ENCODE data around the gene SS18L1. TPM values are rescaled to one million over a fixed set of nuclear protein-coding genes. Genes with fewer than 3 reads are reported as not detected.

SS18L1 gene
- polyA plus RNA-seq, 1 of the 3 experiments (the other 2 are of a cell fraction) = 10.7 TPM

DNA sequence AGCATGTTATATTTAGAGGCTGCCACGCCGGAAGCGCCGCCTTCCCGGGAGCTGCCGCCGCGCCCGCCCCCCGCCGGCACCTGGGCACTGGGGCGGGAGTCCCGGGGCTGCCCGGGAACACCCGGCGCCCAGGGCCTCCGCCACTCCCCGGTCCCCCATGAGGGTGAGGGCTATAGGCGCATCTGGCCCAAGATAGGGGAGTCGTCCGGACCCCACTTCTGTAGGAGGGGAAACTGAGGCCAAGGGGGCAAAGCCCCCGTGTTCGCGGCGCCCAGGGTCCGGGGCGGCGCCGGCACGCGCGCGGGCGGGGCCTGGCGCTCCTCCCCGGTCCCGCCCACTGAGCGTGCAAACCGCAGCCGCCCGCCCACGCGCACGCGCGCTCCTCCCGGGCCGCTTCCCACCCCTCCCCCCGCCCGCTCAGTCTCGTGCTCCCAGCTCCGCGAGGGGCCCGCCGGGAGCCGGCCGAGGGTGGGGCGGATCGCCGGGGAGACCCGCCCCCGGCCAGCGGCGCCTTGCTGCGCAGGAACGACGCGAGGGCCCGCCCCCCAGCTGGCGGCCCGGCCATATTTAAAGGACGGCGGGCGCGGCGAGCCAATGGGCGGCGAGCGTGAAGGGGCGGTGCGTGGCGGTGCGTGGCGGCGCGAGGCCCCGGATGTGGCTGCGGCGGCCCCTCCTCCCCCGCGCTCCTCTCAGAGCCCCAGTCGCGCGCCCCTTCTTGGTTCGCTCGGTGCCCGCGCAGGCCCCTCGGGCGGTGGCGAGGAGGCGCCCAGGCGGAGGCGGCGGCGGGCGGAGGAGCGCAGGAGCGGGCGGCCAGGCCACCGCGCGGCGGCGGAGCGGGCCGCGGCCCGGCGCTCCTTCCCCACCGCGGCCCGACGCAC lies 21.6 kb upstream of the SS18L1 start, which contains the start of gene LSM14B:
Gene LSM14B (plus strand): TSS at position 700 of the 878 bp plus-strand sequence. CDS start 192 bp downstream, outside the sequence.
- WGBS (ENCODE audit: low lambda C conversion rate) = 0% methylated on average over 4 of the region's 124 CpGs
- CTCF ChIA-PET = interaction anchor here (0.8 to 6.2 kb wide), 7 partner anchors 14 to 111 kb away, joined by 3 to 44 read pairs (median 3); no protein-coding TSS in a partner anchor
- Histone ChIP-seq H3F3A (replicated peaks; ENCODE audit: insufficient read depth) (peaks cover 6% of the 10 kb centered on the region), H3K9ac (peak within 1 kb of the TSS; percentile 74), H3K4me1 (ENCODE audit: control insufficient read depth in 1 of 2, insufficient read depth in 2 of 2, low read depth in 1 of 2, low read length in 1 of 2) (peaks cover 9 to 28% of the 10 kb centered on the region in 2 experiments; a peak in 3 of 4 replicates), H3K27me3 (ENCODE audit: insufficient read depth) (no peaks in the 10 kb centered on the region), H3K4me3 (ENCODE audit: low read depth in 2 of 2, low read length in 1 of 2) (peak within 1 kb of the TSS; percentile 78 to 82), H4K20me1 (ENCODE audit: insufficient read depth) (peaks cover 28% of the 10 kb centered on the region), H3K4me2 (peak within 1 kb of the TSS; percentile 98), H2AFZ (ENCODE audit: low read depth) (peak within 1 kb of the TSS; percentile 96), H3K27ac (ENCODE audit: low read depth in 2 of 2, low read length in 1 of 2) (peak within 1 kb of the TSS; percentile 85 to 87), H3K9me2 (no peaks in the 10 kb centered on the region), H3K9me3 (no peaks in the 10 kb centered on the region), H3K36me3 (replicated peaks in 1 of 2; ENCODE audit: control insufficient read depth in 1 of 2, insufficient read depth in 2 of 2, low read length in 1 of 2) (peaks cover 15 to 21% of the 10 kb centered on the region in 2 experiments), H3K79me2 (ENCODE audit: insufficient read depth) (peaks cover 41% of the 10 kb centered on the region)
- POLR2A ChIA-PET = interaction anchor here (0.6 to 3.8 kb wide), 10 partner anchors 9 to 1128 kb away, joined by 3 to 41 read pairs (median 4); partner anchors contain the start of genes PSMA7, SS18L1 and TAF4
- DNase-seq = peak; percentile 99
- TF ChIP-seq, protein P1, sequence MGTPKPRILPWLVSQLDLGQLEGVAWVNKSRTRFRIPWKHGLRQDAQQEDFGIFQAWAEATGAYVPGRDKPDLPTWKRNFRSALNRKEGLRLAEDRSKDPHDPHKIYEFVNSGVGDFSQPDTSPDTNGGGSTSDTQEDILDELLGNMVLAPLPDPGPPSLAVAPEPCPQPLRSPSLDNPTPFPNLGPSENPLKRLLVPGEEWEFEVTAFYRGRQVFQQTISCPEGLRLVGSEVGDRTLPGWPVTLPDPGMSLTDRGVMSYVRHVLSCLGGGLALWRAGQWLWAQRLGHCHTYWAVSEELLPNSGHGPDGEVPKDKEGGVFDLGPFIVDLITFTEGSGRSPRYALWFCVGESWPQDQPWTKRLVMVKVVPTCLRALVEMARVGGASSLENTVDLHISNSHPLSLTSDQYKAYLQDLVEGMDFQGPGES (IDR thresholded peaks at IDR 0.05; ENCODE audit: low read depth, low read length) = no peak
- 0 out of 2 replicates have a peak, but pooled peaks have one; percentile 23 for TF ChIP-seq MEF2A (IDR thresholded peaks at IDR 0.05; ENCODE audit: borderline replicate concordance, low read depth)
- TF ChIP-seq RXRA (IDR thresholded peaks at IDR 0.05; ENCODE audit: borderline replicate concordance, low read depth) = no peak
- peak; percentile 59; the same call in 1 of the 2 replicates for TF ChIP-seq YY1 (IDR thresholded peaks at IDR 0.05; ENCODE audit: low read depth)
- TF ChIP-seq, protein P2, sequence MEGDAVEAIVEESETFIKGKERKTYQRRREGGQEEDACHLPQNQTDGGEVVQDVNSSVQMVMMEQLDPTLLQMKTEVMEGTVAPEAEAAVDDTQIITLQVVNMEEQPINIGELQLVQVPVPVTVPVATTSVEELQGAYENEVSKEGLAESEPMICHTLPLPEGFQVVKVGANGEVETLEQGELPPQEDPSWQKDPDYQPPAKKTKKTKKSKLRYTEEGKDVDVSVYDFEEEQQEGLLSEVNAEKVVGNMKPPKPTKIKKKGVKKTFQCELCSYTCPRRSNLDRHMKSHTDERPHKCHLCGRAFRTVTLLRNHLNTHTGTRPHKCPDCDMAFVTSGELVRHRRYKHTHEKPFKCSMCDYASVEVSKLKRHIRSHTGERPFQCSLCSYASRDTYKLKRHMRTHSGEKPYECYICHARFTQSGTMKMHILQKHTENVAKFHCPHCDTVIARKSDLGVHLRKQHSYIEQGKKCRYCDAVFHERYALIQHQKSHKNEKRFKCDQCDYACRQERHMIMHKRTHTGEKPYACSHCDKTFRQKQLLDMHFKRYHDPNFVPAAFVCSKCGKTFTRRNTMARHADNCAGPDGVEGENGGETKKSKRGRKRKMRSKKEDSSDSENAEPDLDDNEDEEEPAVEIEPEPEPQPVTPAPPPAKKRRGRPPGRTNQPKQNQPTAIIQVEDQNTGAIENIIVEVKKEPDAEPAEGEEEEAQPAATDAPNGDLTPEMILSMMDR (IDR thresholded peaks at IDR 0.05) = no peak
- TF ChIP-seq EP300 (IDR thresholded peaks at IDR 0.05; ENCODE audit: borderline replicate concordance in 1 of 2, low read depth in 1 of 2, low read length in 1 of 2) = no peak
- no peak for TF ChIP-seq FOXJ3 (CRISPR knock-in tag; IDR thresholded peaks at IDR 0.05)
- no peak for TF ChIP-seq RAD21 (IDR thresholded peaks at IDR 0.05; ENCODE audit: low read length)
- TF ChIP-seq RCOR1 (IDR thresholded peaks at IDR 0.05; ENCODE audit: low read length) = no peak
- peak; percentile 78 for TF ChIP-seq CHD2 (IDR thresholded peaks at IDR 0.05; ENCODE audit: low read length, partially characterized antibody)
- no peak for TF ChIP-seq TEAD4 (IDR thresholded peaks at IDR 0.05; ENCODE audit: borderline replicate concordance, insufficient read depth)
- TF ChIP-seq, protein P3, sequence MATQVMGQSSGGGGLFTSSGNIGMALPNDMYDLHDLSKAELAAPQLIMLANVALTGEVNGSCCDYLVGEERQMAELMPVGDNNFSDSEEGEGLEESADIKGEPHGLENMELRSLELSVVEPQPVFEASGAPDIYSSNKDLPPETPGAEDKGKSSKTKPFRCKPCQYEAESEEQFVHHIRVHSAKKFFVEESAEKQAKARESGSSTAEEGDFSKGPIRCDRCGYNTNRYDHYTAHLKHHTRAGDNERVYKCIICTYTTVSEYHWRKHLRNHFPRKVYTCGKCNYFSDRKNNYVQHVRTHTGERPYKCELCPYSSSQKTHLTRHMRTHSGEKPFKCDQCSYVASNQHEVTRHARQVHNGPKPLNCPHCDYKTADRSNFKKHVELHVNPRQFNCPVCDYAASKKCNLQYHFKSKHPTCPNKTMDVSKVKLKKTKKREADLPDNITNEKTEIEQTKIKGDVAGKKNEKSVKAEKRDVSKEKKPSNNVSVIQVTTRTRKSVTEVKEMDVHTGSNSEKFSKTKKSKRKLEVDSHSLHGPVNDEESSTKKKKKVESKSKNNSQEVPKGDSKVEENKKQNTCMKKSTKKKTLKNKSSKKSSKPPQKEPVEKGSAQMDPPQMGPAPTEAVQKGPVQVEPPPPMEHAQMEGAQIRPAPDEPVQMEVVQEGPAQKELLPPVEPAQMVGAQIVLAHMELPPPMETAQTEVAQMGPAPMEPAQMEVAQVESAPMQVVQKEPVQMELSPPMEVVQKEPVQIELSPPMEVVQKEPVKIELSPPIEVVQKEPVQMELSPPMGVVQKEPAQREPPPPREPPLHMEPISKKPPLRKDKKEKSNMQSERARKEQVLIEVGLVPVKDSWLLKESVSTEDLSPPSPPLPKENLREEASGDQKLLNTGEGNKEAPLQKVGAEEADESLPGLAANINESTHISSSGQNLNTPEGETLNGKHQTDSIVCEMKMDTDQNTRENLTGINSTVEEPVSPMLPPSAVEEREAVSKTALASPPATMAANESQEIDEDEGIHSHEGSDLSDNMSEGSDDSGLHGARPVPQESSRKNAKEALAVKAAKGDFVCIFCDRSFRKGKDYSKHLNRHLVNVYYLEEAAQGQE (IDR thresholded peaks at IDR 0.05; ENCODE audit: low read depth, low read length) = no peak
- no peak for TF ChIP-seq SMC3 (IDR thresholded peaks at IDR 0.05; ENCODE audit: low read depth, low read length)
- TF ChIP-seq GATA2 (CRISPR knock-in tag; IDR thresholded peaks at IDR 0.05) = no peak
- TF ChIP-seq FOXM1 (IDR thresholded peaks at IDR 0.05; ENCODE audit: low read depth) = no peak
- no peak for TF ChIP-seq JUND (IDR thresholded peaks at IDR 0.05)
- TF ChIP-seq GABPA (IDR thresholded peaks at IDR 0.05; ENCODE audit: low read depth) = peak; percentile 33; the same call in 1 of the 2 replicates
- no peak for TF ChIP-seq NFIC (IDR thresholded peaks at IDR 0.05; ENCODE audit: borderline replicate concordance)
- TF ChIP-seq RFX5 (IDR thresholded peaks at IDR 0.05; ENCODE audit: low read length) = no peak
- TF ChIP-seq NRF1 (IDR thresholded peaks at IDR 0.05; ENCODE audit: low read depth, low read length) = peak; percentile 78
- TF ChIP-seq EZH2phosphoT487 (IDR thresholded peaks at IDR 0.05; ENCODE audit: borderline replicate concordance, low read depth) = no peak
- TF ChIP-seq FOSL2 (IDR thresholded peaks at IDR 0.05; ENCODE audit: borderline replicate concordance, low read depth) = no peak
- TF ChIP-seq, protein P4, sequence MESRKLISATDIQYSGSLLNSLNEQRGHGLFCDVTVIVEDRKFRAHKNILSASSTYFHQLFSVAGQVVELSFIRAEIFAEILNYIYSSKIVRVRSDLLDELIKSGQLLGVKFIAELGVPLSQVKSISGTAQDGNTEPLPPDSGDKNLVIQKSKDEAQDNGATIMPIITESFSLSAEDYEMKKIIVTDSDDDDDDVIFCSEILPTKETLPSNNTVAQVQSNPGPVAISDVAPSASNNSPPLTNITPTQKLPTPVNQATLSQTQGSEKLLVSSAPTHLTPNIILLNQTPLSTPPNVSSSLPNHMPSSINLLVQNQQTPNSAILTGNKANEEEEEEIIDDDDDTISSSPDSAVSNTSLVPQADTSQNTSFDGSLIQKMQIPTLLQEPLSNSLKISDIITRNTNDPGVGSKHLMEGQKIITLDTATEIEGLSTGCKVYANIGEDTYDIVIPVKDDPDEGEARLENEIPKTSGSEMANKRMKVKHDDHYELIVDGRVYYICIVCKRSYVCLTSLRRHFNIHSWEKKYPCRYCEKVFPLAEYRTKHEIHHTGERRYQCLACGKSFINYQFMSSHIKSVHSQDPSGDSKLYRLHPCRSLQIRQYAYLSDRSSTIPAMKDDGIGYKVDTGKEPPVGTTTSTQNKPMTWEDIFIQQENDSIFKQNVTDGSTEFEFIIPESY (IDR thresholded peaks at IDR 0.05; ENCODE audit: borderline replicate concordance, low read depth) = no peak

All from SK-N-SH (cell line).